RCC 7860 (cell line): ENCODE results near the gene PLCL2.

Source experiments
- DNase-seq: peaks from one replicate; pipeline ENCODE4 v3.0.0-alpha.2; 2015; ENCODE audit warnings: low spot score
- FAIRE-seq: peaks from 2 replicates; lab custom pipeline; 2012; peaks lifted over from hg19 to GRCh38; lab: Jason Lieb, UNC

The PLCL2 gene

DNA sequence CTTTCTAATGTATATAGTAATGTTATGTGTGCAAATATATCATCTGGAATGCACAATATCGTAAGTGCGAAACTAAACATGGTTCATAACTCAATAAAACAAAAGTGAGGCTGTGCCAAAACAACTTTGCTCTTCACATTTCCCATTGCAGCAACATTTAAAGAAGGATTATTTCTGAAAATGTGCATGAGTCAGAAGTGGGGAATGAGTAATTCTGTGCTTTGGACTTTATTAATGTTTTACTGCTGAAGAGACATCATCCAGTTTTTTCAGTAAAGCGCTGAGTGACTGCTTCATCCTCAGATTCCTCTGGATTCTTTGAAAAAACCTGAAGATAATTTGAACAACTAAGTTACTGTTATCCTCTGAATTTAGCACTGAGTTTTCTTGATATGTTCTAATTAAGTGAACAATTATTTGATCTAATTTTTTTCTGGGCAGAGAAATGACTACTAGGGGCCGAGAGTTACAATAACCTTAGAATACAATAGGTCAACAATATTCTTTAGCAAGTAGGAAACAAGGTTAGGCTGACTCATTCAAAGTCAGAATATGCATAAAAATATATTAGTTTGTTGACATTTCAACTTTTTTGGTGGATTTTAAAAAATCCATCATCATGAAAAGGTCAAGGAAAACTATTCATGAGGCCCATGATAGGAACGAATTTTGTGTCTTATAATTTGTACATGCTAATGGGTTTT, 20.0 kb upstream of the PLCL2 start:
- FAIRE-seq (peak; percentile 90), DNase-seq (peak; percentile 52)

DNA sequence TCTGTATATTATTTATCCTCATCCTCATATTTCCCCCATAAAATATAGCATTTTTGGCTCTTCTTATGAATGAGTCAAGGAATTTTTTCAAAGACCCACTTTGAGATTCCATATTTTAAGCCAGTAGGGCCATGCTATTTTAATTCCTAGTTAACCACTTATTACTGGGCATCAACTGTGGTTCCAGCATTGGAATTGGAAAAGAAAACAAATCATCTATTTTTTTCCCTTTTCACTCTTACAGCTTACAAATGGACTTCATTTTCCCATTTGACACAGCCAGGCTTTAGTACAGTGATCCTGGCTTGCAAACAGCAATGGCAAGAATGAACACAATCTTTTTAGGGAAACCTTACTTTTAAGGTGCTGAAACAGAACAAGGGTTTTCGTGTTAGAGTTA, 19.4 kb upstream of the PLCL2 start:
- FAIRE-seq: no peak
- DNase-seq: no peak

DNA sequence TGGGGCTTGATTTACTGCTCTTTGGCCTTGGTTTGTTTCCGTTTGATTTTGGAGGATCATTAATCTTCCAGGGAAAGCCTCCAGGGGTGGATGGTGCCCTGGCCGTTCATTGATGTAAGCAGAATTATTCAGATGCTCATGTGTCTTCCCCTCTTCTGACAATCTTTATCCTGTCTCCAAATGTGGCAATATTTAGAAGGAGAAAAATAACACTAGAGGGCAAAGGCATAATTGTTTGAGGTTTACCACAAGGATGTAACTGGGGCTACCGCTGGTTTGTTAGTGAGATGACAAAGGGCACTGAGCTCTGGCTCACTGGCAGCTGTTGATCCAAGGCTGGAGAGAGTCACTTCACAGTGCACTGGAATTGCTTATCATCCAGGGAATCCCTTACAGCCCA, 18.2 kb upstream of the PLCL2 start:
- FAIRE-seq (peak; percentile 75), DNase-seq (peak; percentile 58)

DNA sequence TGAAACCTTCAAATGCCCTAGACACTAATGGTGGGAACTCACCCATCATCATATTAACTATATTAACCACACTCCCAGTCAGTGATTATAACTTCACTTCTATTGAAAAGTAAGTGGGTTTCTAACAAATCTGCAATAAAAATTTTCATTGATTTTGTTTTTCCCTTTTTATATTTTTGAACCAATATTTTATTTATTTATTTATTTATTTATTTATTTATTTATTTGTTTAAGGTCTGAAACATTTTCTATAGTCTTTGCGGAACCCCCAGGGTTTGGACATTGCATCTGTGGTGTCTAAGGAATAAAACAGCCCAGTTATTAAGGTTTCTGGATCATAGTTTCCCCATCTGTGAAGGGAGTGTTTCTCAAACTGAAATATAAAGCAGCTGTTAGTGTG, 16.2 kb upstream of the PLCL2 start:
- FAIRE-seq (no peak), DNase-seq (no peak)

DNA sequence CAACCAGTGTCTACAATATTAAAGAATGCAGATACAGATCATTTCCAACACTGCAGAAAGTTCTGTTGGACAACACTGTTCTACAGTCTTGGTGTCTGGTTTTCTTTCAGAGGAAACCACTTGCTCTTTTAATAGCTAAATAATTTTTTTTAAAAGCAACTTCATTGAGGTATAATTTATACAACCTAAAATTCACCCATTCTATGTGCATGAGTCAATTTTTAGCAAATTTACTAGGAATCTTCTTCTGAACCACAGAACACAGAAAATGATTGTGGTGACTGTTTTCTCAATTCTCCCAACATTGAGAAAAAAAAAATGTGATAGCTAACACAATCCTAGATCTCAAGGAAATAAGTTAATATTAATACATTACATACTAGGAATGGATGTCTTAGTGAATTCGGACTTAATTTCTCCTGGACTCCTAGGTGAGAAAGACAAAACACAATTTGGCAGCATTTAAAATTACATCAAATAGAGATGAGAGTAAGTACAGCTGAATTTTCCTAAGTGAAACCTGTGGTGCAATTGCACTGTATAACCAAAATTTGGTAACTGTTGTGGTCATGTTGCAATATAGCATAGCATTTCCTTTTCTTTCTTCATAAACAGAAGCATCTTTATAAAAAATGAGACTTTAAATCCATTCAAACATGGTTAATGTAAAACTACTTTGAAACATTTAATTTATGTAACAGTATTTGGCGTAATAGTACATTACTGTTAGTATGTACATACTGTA, 15.3 kb upstream of the PLCL2 start:
- FAIRE-seq (no peak), DNase-seq (no peak)

DNA sequence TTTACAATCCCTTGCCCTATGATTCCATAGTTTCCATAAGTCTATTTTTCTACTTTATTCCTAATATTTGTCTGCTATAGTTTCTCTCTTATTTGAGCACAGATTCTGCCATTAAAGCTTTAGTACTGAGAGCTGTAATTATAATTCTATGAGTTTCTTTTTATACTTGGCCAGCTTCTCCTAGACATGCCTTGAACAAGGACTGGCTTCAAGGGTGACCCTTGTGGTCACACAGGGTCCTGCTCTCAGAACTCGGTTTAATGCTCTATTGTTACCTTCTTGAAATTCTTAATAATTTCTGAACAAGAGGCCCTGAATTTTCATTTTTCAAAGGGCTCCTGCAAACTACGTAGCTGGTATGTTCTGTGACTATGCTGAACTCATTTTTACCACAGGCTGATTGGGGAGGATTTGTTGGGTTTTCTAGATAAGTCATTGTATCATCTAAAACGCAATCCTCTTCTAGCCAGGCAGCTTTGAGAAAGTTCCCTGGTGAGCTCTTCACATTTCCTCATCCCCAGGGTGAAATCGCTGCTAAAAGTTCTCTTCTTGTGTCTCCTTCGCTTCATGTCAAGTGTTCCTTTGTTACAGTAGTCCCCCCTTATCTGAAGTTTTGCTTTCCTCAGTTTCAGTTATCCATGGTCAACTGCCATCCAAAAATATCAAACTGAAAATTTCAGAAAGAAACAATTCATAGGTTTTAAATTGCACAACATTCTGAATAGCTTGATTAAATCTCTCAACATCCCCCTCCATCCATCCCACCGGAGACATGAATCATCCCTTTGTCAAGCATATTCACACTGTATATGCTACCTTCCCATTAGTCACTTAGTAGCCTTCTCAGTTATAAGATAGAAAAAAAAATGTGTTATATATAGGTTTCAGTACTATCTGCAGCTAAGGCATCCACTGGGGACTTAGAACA, 12.6 kb upstream of the PLCL2 start:
- no peak for FAIRE-seq
- no peak for DNase-seq

DNA sequence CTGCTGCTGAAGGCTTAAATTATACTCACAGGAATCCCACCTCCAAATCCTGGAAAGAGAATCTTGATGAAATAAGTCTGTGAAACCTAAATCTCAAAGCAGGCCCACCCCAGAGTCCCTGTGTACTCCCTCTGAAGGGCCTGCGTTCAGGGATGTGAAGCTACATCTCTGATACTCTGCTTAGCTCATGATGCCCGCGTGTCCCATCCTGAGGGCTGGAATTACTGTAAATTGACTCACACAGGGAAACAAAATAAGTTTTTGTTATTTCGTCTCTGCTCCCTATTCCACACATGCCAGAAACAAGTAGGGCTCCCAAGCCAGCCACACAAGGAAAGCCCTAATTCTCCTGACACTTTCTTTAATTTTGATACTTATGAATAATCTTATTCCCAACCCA, 10.9 kb upstream of the PLCL2 start:
- no peak for DNase-seq
- FAIRE-seq: no peak

- FAIRE-seq (no peak), DNase-seq (no peak)
Measured at GRCh38 chr3:16875876-16876550, 8.7 kb upstream of the PLCL2 start.

- no peak for FAIRE-seq
- DNase-seq: no peak
Measured at GRCh38 chr3:16877505-16877904, 7.2 kb upstream of the PLCL2 start.

GRCh38 chr3:16877911-16878310, 6.8 kb upstream of the PLCL2 start:
- DNase-seq (no peak), FAIRE-seq (no peak)

DNA sequence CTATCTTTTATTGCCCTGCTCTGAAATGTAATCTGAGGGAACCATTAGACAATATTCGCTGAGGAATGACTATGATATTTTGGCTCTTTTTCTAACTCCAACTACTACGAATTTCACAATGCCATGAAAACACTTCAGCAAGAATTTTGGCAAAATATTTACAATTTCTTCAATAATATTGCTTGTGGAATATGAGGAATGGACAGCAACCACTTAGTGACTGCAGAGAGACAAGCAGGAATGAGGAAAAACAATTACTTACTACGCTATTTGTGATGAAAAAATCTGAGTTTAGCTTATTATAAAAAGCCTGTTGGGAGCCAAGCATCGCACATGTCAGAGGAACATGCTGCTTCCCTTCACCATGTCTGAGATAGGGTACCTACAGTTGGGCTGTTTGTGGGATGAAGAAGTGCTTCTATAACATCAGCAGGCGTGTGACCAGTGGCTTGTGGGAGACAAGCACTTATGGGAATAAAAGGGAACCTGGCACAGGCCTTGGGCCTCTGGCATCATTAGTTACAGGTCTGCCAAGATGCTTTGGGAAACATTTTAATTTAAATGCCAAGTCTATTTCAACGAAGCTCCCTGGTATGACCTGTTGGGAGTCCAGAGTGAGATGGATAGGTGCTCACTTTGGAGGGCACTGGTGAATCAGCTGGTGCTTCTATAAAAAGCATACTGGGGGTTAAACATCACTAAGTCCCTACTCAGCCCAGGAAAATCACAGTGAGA, 2.7 kb upstream of the PLCL2 start:
- FAIRE-seq (no peak), DNase-seq (no peak)

- DNase-seq (no peak), FAIRE-seq (no peak)
Measured at GRCh38 chr3:16883057-16883722, 1.6 kb upstream of the PLCL2 start.

DNA sequence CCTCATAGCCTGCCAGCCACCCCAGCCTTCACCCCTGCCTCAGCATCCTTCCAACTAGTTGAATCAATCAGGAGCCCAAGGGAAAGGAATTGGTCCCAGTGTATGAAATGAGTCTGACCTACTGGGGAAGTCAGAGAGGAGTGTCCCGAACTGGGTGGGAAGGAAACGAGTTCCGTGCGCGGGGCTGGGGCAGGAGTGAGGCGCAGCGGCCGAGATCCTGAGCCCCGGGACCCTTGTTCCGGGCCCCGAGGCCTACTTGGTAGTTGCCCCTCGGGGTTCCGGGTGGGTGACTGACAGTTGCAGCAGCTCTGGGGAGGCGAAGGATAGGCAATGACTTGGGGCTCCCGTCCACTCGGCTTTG, 1.1 kb upstream of the PLCL2 start:
- DNase-seq (no peak), FAIRE-seq (no peak)

GRCh38 chr3:16884084-16884747, 539 bp upstream of the PLCL2 start:
- FAIRE-seq: no peak
- DNase-seq: no peak

- DNase-seq (no peak), FAIRE-seq (no peak)
Measured at GRCh38 chr3:16885593-16886302, 993 bp downstream of the PLCL2 start.

- FAIRE-seq: no peak
- no peak for DNase-seq
Measured at GRCh38 chr3:16886303-16886683, 1.5 kb downstream of the PLCL2 start.

DNA sequence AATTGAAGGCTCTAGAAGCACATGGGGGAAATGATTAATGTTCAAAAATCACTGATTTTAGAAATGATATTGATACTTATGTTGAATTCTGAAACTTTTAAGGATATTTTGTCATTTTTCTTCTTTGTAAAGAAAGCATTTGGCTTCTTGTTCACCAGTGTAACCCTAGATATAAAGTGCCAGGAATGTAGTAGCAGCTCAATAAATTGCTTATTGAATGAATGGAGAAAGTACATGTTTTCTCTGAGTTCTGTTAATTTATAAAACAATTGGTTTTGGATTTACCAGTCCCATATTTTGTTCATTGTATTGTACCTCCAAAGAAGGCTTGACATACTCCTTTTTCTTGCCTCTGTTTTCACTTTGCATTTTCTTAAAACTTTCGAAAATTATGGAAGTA, 2.4 kb downstream of the PLCL2 start:
- no peak for FAIRE-seq
- no peak for DNase-seq

GRCh38 chr3:16888356-16888755, 3.6 kb downstream of the PLCL2 start:
- FAIRE-seq (no peak), DNase-seq (no peak)
